ENCODE results near the gene DCLK1. TPM values are rescaled to one million over a fixed set of nuclear protein-coding genes. Genes with fewer than 3 reads are reported as not detected.

The DCLK1 gene
- total RNA-seq, 1 donor from 2014 or later = 3.9 TPM

DNA sequence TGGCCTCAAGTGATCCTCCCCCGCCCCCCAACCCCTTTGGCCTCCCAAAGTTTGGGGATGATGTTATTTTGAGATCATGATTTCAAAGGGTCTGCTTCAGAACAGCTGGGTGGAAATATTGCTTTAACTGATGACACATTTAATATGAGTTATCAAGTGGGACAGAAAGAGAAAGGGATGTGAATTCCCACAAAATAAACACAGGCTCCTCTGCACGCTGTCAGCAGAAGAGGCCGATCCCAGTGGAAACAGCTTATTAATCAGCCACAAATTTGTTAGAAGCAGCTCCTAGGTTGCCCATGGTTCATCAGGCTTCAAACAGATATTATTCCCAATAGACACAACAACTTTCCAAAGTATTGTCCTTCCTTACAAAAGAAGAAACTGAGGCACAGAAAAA, 4.7 kb downstream of the DCLK1 start:
- Mint-ChIP-seq H3K27ac (no peak overlapping the region), H3K4me1 (ENCODE audit: low read depth) (peaks cover 6% of the 10 kb centered on the region), H3K36me3 (ENCODE audit: insufficient read depth) (no peaks in the 10 kb centered on the region), H3K4me3 (ENCODE audit: low read depth) (no peak overlapping the region), H3K27me3 (peaks cover 45% of the 10 kb centered on the region), H3K9me3 (ENCODE audit: low read depth) (no peaks in the 10 kb centered on the region)
- TF ChIP-seq, protein P1, sequence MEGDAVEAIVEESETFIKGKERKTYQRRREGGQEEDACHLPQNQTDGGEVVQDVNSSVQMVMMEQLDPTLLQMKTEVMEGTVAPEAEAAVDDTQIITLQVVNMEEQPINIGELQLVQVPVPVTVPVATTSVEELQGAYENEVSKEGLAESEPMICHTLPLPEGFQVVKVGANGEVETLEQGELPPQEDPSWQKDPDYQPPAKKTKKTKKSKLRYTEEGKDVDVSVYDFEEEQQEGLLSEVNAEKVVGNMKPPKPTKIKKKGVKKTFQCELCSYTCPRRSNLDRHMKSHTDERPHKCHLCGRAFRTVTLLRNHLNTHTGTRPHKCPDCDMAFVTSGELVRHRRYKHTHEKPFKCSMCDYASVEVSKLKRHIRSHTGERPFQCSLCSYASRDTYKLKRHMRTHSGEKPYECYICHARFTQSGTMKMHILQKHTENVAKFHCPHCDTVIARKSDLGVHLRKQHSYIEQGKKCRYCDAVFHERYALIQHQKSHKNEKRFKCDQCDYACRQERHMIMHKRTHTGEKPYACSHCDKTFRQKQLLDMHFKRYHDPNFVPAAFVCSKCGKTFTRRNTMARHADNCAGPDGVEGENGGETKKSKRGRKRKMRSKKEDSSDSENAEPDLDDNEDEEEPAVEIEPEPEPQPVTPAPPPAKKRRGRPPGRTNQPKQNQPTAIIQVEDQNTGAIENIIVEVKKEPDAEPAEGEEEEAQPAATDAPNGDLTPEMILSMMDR (IDR thresholded peaks at IDR 0.05; ENCODE audit: unreplicated experiment) = no peak
- DNase-seq (ENCODE audit: low spot score, unreplicated experiment) = no peak

DNA sequence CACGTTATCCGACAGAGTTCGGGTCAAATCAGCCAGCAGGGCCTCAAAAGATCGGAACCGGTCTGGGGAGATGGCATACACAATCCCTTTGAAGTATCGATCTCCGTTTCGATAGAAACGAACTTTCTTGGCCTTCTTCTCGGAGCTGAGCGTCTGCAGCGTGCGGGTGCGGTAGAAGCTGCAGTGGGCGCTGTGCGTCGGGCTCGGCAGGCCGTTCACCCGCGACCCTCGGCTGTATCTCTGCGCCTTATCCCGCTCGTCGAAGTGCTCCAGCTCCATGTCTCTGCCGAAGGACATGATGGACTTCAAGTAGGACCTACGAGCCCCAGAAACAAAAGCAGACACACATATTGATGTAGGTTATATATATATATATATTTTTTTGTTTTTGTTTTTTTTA, 5.3 kb downstream of the DCLK1 start:
- H3K36me3 Mint-ChIP-seq (ENCODE audit: insufficient read depth) = no peaks in the 10 kb centered on the region
- peaks cover 43% of the 10 kb centered on the region for H3K27me3 Mint-ChIP-seq
- no peak for DNase-seq (ENCODE audit: low spot score, unreplicated experiment)
- H3K9me3 Mint-ChIP-seq (ENCODE audit: low read depth) = no peaks in the 10 kb centered on the region
- no peak overlapping the region for H3K4me3 Mint-ChIP-seq (ENCODE audit: low read depth)
- no peak overlapping the region for H3K27ac Mint-ChIP-seq
- TF ChIP-seq, protein P1 (IDR thresholded peaks at IDR 0.05; ENCODE audit: unreplicated experiment) = no peak
- peaks cover 6% of the 10 kb centered on the region for H3K4me1 Mint-ChIP-seq (ENCODE audit: low read depth)

DNA sequence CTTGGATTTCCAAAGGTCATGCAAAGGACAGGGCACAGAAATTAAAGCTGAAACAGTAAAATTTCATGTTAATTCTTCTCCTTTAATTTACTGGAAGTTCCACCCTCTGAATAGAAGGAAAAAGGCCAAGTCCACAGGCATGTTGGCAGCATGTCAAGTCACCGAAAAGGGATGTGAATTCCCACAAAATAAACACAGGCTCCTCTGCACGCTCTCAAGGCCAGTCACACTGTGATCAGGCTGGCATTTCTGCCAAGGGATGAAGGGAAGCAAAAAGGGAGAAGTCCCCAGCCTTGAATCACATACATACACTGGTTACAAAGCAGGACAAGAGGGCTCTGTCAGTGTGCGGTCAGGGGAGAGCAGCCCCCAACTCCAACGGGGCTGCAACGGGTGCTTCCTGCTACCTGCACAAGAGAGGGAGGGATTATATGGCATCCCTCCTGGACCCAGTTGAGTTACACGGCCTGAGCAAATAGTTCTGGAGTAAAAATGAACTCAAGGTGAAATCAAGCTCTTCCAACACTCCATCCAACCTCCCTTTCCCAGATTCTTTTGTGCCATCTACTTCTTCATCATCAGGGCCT, 6.9 kb downstream of the DCLK1 start:
- TF ChIP-seq, protein P1 (IDR thresholded peaks at IDR 0.05; ENCODE audit: unreplicated experiment) = no peak
- H3K36me3 Mint-ChIP-seq (ENCODE audit: insufficient read depth) = no peaks in the 10 kb centered on the region
- no peaks in the 10 kb centered on the region for H3K9me3 Mint-ChIP-seq (ENCODE audit: low read depth)
- DNase-seq (ENCODE audit: low spot score, unreplicated experiment) = no peak
- no peaks in the 10 kb centered on the region for H3K4me1 Mint-ChIP-seq (ENCODE audit: low read depth)
- no peak overlapping the region for H3K4me3 Mint-ChIP-seq (ENCODE audit: low read depth)
- peaks cover 29% of the 10 kb centered on the region for H3K27me3 Mint-ChIP-seq
- H3K27ac Mint-ChIP-seq = no peak overlapping the region

DNA sequence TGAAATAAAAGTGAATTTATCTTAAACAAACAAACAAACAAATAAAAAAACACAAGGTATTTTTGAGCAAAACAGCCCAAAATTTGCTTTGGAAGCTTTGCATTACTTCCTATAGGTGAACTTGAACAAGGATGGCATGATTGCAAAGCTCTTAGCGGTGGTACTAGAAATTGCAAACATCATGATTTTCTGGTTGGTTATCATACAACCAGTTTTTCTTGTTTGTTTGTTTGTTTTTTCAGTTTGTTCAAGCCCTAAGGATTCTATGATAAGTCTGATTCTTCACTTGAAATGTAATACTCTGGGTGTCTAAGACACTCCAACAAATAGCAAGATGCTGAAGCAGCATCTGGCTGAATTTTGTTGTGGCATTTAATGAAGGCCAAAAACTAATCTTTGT, 15.9 kb downstream of the DCLK1 start:
- Mint-ChIP-seq H3K4me1 (ENCODE audit: low read depth) (no peaks in the 10 kb centered on the region), H3K9me3 (ENCODE audit: low read depth) (no peaks in the 10 kb centered on the region), H3K27me3 (no peaks in the 10 kb centered on the region), H3K4me3 (ENCODE audit: low read depth) (no peak overlapping the region), H3K36me3 (ENCODE audit: insufficient read depth) (no peaks in the 10 kb centered on the region), H3K27ac (no peak overlapping the region)
- TF ChIP-seq, protein P1 (IDR thresholded peaks at IDR 0.05; ENCODE audit: unreplicated experiment) = no peak
- DNase-seq (ENCODE audit: low spot score, unreplicated experiment) = no peak

DNA sequence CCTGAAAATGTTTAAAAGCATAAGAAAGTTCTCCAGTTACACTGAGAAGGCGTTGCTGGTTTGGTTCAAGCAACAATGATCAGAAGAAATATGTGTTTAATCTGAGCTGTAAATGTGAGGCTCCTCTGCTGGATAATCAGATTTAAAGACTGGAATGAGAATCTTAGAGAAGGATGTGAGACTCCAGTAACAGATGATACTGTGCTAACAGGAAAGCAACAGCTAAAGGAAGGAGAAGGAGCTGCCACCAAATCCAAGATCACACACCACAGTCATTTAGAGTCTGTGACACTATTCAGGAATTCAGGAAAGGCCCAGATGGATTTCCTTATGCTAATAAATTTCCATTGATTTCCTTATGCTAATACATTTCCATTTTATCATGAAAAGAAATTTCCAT, 16.9 kb downstream of the DCLK1 start:
- no peak overlapping the region for H3K4me3 Mint-ChIP-seq (ENCODE audit: low read depth)
- no peak for DNase-seq (ENCODE audit: low spot score, unreplicated experiment)
- H3K36me3 Mint-ChIP-seq (ENCODE audit: insufficient read depth) = no peaks in the 10 kb centered on the region
- TF ChIP-seq, protein P1 (IDR thresholded peaks at IDR 0.05; ENCODE audit: unreplicated experiment) = no peak
- no peaks in the 10 kb centered on the region for H3K4me1 Mint-ChIP-seq (ENCODE audit: low read depth)
- H3K27ac Mint-ChIP-seq = no peak overlapping the region
- H3K27me3 Mint-ChIP-seq = no peaks in the 10 kb centered on the region
- no peaks in the 10 kb centered on the region for H3K9me3 Mint-ChIP-seq (ENCODE audit: low read depth)
